C4-2B (cell line): ENCODE measurements around the gene GDAP2.

Experiments
- CTCF ChIP-seq: fragments of 450-650 bp; conservative IDR thresholded peaks from 2 replicates; pipeline ENCODE4 v1.5.1; 2017; ENCODE audit warnings: mild to moderate bottlenecking
- ZFX ChIP-seq: fragments of 450-650 bp; IDR thresholded peaks from 2 replicates; pipeline ENCODE4 v1.6.1; 2017

- TF ChIP-seq CTCF: no peak
- no peak for TF ChIP-seq ZFX
Observed at GRCh38 chr1:117879284-117879683, 50.1 kb downstream of the GDAP2 start.
